NT2/D1 (cell line): Measurements from ENCODE around the gene MSH5.

ENCODE experiments used
- SUZ12 ChIP-seq: IDR thresholded peaks from 2 replicates; pipeline ENCODE4 v1.6.1; 2011; ENCODE audit not compliant: insufficient read length, insufficient read depth; ENCODE audit errors: extremely low read depth
- YY1 ChIP-seq: IDR thresholded peaks from 2 replicates; pipeline ENCODE4 v1.6.1; 2011; ENCODE audit not compliant: insufficient read length, insufficient read depth
- ZNF274 ChIP-seq: IDR thresholded peaks from 2 replicates; pipeline ENCODE4 v1.6.1; 2011; ENCODE audit warnings: mild to moderate bottlenecking, low read depth, low read length

- TF ChIP-seq YY1, result no peak
- no peak for TF ChIP-seq ZNF274
- TF ChIP-seq SUZ12, result no peak
Measured at GRCh38 chr6:31792761-31793171, 53.0 kb downstream of the MSH5 start.
